Kidney (tissue), 14 donors: ENCODE results near the gene AGTRAP. TPM values are rescaled to one million over a fixed set of nuclear protein-coding genes. Genes with fewer than 3 reads are reported as not detected.

Experiments
- DNase-seq, 5 donors: peaks; one replicate each; pipeline ENCODE4 v3.0.0-alpha.2; 2013 to 2020
- FAIRE-seq: peaks from 2 replicates; lab custom pipeline; 2012; peaks lifted over from hg19 to GRCh38; lab: Jason Lieb, UNC
- H3K27ac ChIP-seq, 2 donors: one replicate each; pipeline ENCODE4 v1.7.0; 2013; ENCODE audit warnings: low read depth in 2 of 2, low read length in 2 of 2, inconsistent platforms in 1 of 2
- H3K27me3 ChIP-seq: one replicate; pipeline ENCODE4 v1.7.1; 2013; ENCODE audit warnings: low read length, inconsistent platforms; ENCODE audit not compliant: control insufficient read depth, insufficient read depth
- H3K36me3 ChIP-seq, 3 donors: one replicate each; pipeline versions ENCODE4 v1.7.0 to v1.7.1; 2013; ENCODE audit warnings: low read length in 3 of 3, control low read depth in 1 of 3, inconsistent platforms in 1 of 3; ENCODE audit not compliant: insufficient read depth in 3 of 3, control insufficient read depth in 2 of 3
- H3K4me1 ChIP-seq, 3 donors: one replicate each; pipeline versions ENCODE4 v1.7.0 to v1.7.1; 2013; ENCODE audit warnings: low read length in 3 of 3, inconsistent platforms in 1 of 3, low read depth in 1 of 3; ENCODE audit not compliant: control insufficient read depth in 2 of 3, insufficient read depth in 2 of 3
- H3K4me3 ChIP-seq, 3 donors: one replicate each; pipeline versions ENCODE4 v1.7.0 to v1.8.1; 2013; ENCODE audit warnings: low read length in 3 of 3, control low read depth in 1 of 3, inconsistent platforms in 1 of 3
- H3K9ac ChIP-seq, 3 donors: one replicate each; pipeline versions ENCODE4 v1.7.0 to v1.7.1; 2013; ENCODE audit warnings: low read length in 3 of 3, control low read depth in 1 of 3, inconsistent platforms in 1 of 3
- H3K9me3 ChIP-seq, 3 donors: one replicate each; pipeline versions ENCODE4 v1.7.0 to v1.7.1; 2013; ENCODE audit warnings: low read length in 3 of 3, control low read depth in 1 of 3, inconsistent platforms in 1 of 3; ENCODE audit not compliant: control insufficient read depth in 2 of 3, insufficient read depth in 1 of 3
- CTCF ChIP-seq: IDR thresholded peaks from 3 replicates; pipeline ENCODE4 v1.5.1; 2012; ENCODE audit warnings: mild to moderate bottlenecking, moderate library complexity, borderline replicate concordance; ENCODE audit not compliant: insufficient read depth; ENCODE audit errors: extremely low read depth
- intact Hi-C: fragments of 100-400 bp; cut with DNase I; formaldehyde crosslinking; loops from one replicate; pipeline ENCODE4 v1.11.1; 2022
- polyA plus RNA-seq: library from polyadenylated mRNA; stranded (reverse); fragments of 350-450 nt; fragmentation: Illumina TruSeq; extraction: RNeasy Lipid Tissue Mini Kit (QIAGEN cat#74804); gene quantifications from one replicate; pipeline ENCODE4 v1.2.3, GENCODE V29; 2014; ENCODE audit warnings: low read depth, low replicate concordance; ENCODE audit not compliant: insufficient read depth
- total RNA-seq: library from RNA; stranded (reverse); fragmentation: NEBNext Ultra II Directional; extraction: Animal tissue kit (Norgen Biotek cat#: 25700); gene quantifications from one replicate; pipeline ENCODE4 v1.2.1, GENCODE V29; 2021
- donor health status: control.
- donor health status: control.
- donor health status: control.
- donor health status: control.
- donor health status: control.
- donor health status: DM: yes; HTN: yes; CAD: no.
- donor health status: Normal renal cell carcinoma (clear cell type).

The AGTRAP gene
- total and polyA plus RNA-seq, 2 donors from 2014 or later, result 66.1 to 140 TPM

- intact Hi-C loops, result loop anchor here (10.0 kb wide), 1 partner anchor 47 kb away; the partner anchor contains the start of gene FBXO6
- Histone ChIP-seq H3K27me3 (no peaks in the 10 kb centered on the region), H3K4me3 (no peak overlapping the region), H3K9ac (no peak overlapping the region), H3K27ac (no peak overlapping the region), H3K36me3 (no peaks in the 10 kb centered on the region), H3K4me1 (peaks cover 0 to 8% (median 0%) of the 10 kb centered on the region in 3 donors), H3K9me3 (no peaks in the 10 kb centered on the region)
- DNase-seq, result no peak
- TF ChIP-seq CTCF, result no peak
- no peak for FAIRE-seq
Observed at GRCh38 chr1:11711490-11711889, 24.4 kb upstream of the AGTRAP start.

GRCh38 chr1:11712285-11712684, 23.7 kb upstream of the AGTRAP start:
- DNase-seq (no peak), FAIRE-seq (no peak)
- intact Hi-C loops, result loop anchor here (10.0 kb wide), 1 partner anchor 47 kb away; the partner anchor contains the start of gene FBXO6
- H3K9ac ChIP-seq, result no peak overlapping the region
- H3K4me3 ChIP-seq, result no peak overlapping the region
- TF ChIP-seq CTCF, result no peak
- H3K27me3 ChIP-seq, result no peaks in the 10 kb centered on the region
- H3K4me1 ChIP-seq, result peaks cover 0 to 8% (median 0%) of the 10 kb centered on the region in 3 donors
- no peaks in the 10 kb centered on the region for H3K9me3 ChIP-seq
- H3K36me3 ChIP-seq, result no peaks in the 10 kb centered on the region
- no peak overlapping the region for H3K27ac ChIP-seq

- no peaks in the 10 kb centered on the region for H3K27me3 ChIP-seq
- no peak overlapping the region for H3K4me3 ChIP-seq
- DNase-seq (no peak), FAIRE-seq (no peak)
- no peaks in the 10 kb centered on the region for H3K36me3 ChIP-seq
- no peak overlapping the region for H3K9ac ChIP-seq
- intact Hi-C loops, result loop anchor here (10.0 kb wide), 1 partner anchor 48 kb away; the partner anchor contains the start of gene FBXO6
- H3K4me1 ChIP-seq, result peaks cover 0 to 5% (median 0%) of the 10 kb centered on the region in 3 donors
- TF ChIP-seq CTCF, result no peak
- H3K27ac ChIP-seq, result no peak overlapping the region
- no peaks in the 10 kb centered on the region for H3K9me3 ChIP-seq
Observed at GRCh38 chr1:11713095-11713494, 22.8 kb upstream of the AGTRAP start.
